K562 (cell line): ENCODE measurements around the gene CHORDC1. TPM values are rescaled to one million over a fixed set of nuclear protein-coding genes. Genes with fewer than 3 reads are reported as not detected.

Experiments
- ATAC-seq: fragments of 200-7000 bp; cut with Tn5 transposase; 3 replicates; pipeline ENCODE4 v1.9.1; 2020; ENCODE audit warnings: moderate library complexity
- BruUV-seq: library from RNA; stranded (reverse); fragments of 400-500 nt; replicated peaks from 2 replicates; lab custom pipeline; 2021; lab: Mats Ljungman, UMichigan
- CTCF ChIA-PET: fragments of 300-600 bp; formaldehyde crosslinking; extraction: SDS; loops from one replicate; lab custom pipeline; 2021; ENCODE audit warnings: low intra/inter-chr PET ratio; lab: Yijun Ruan, JAX
- POLR2A ChIA-PET: fragments of 300-600, 350-650 bp; sonication (Branson Sonifier 250); formaldehyde crosslinking; extraction: SDS; loops from one replicate; lab custom pipeline; 2021; ENCODE audit warnings: antibody characterized with exemption, inconsistent platforms; lab: Yijun Ruan, JAX
- DNase-seq, 4 experiments: peaks; one replicate each; pipeline versions ENCODE4 v3.0.0 to v3.0.0-alpha.2; 2011 to 2018; ENCODE audit warnings: low spot score in 3 of 4, mixed read lengths in 3 of 4; ENCODE audit errors: extremely low read depth in 1 of 4
- FAIRE-seq: peaks from 2 replicates; lab custom pipeline; 2011; peaks lifted over from hg19 to GRCh38; lab: Jason Lieb, UNC
- H2AFZ ChIP-seq: 2 replicates; pipeline ENCODE4 v1.6.0; 2011; ENCODE audit warnings: low read depth, low read length, control low read depth, inconsistent platforms
- H3K27ac ChIP-seq: fragments of 200-600 bp; 3 replicates; pipeline ENCODE4 v1.8.0; 2011; ENCODE audit warnings: low read depth, mild to moderate bottlenecking, control low read depth, inconsistent platforms, low read length, moderate library complexity, mixed read lengths; ENCODE audit errors: extremely low read depth
- H3K27me3 ChIP-seq, 2 experiments: fragments of 300-600 bp in 1 of 2; 2 replicates in 1 of 2; 3 replicates in 1 of 2; pipeline versions ENCODE4 v1.6.0 to v1.8.0; 2011; ENCODE audit warnings: inconsistent platforms in 2 of 2, low read length in 2 of 2, mild to moderate bottlenecking in 1 of 2, mixed read lengths in 1 of 2, moderate library complexity in 1 of 2; ENCODE audit not compliant: control insufficient read depth in 2 of 2, insufficient read depth in 2 of 2
- H3K36me3 ChIP-seq: fragments of 300-600 bp; 3 replicates; pipeline ENCODE4 v1.8.0; 2011; ENCODE audit warnings: mild to moderate bottlenecking, low read length, inconsistent platforms; ENCODE audit not compliant: control insufficient read depth, insufficient read depth
- H3K4me1 ChIP-seq, 2 experiments: fragments of 200-600 bp in 1 of 2; replicated peaks in 1 of 2; 2 replicates in 1 of 2; 3 replicates in 1 of 2; pipeline versions ENCODE4 v1.5.1 to v1.8.0; 2011; ENCODE audit warnings: inconsistent platforms in 2 of 2, low read length in 2 of 2, mild to moderate bottlenecking in 1 of 2, mixed read lengths in 1 of 2, moderate library complexity in 1 of 2; ENCODE audit not compliant: control insufficient read depth in 2 of 2, insufficient read depth in 2 of 2
- H3K4me2 ChIP-seq: 2 replicates; pipeline ENCODE4 v1.6.1; 2011; ENCODE audit warnings: low read length, control low read depth, inconsistent platforms, mixed read lengths; ENCODE audit not compliant: insufficient read depth
- H3K4me3 ChIP-seq: fragments of 200-600 bp; sonication (generic), shearing (Covaris generic); 2 replicates; pipeline ENCODE4 v1.5.1; 2016; ENCODE audit warnings: control low read depth, inconsistent platforms
- H3K79me2 ChIP-seq: fragments of 200-600 bp; 3 replicates; pipeline ENCODE4 v1.8.0; 2011; ENCODE audit warnings: low read length, inconsistent platforms; ENCODE audit not compliant: control insufficient read depth, insufficient read depth
- H3K9ac ChIP-seq, 2 experiments: 2 replicates each; pipeline versions ENCODE4 v1.6.0 to v1.6.1; 2011; ENCODE audit warnings: low read depth in 2 of 2, low read length in 2 of 2, control low read depth in 1 of 2, inconsistent platforms in 1 of 2, mild to moderate bottlenecking in 1 of 2, mixed read lengths in 1 of 2; ENCODE audit not compliant: insufficient read depth in 1 of 2
- H3K9me1 ChIP-seq: one replicate; pipeline ENCODE4 v1.6.0; 2011; ENCODE audit warnings: inconsistent platforms, mild to moderate bottlenecking, low read length, moderate library complexity; ENCODE audit not compliant: control insufficient read depth, insufficient read depth
- H3K9me3 ChIP-seq: replicated peaks from 2 replicates; pipeline ENCODE4 v1.5.1; 2011; ENCODE audit warnings: low read depth, low read length, inconsistent platforms; ENCODE audit not compliant: control insufficient read depth, insufficient read depth
- H4K20me1 ChIP-seq: replicated peaks from 2 replicates; pipeline ENCODE4 v1.6.1; 2011; ENCODE audit warnings: low read length, inconsistent platforms, mixed read lengths; ENCODE audit not compliant: control insufficient read depth, insufficient read depth
- ATF7 ChIP-seq: fragments of 450-650 bp; IDR thresholded peaks from 2 replicates; pipeline ENCODE4 v1.7.1; 2014; ENCODE audit warnings: mild to moderate bottlenecking, moderate library complexity
- BRD4 ChIP-seq: fragments of 200-600 bp; sonication (generic); IDR thresholded peaks from 2 replicates; pipeline ENCODE4 v1.6.1; 2017; ENCODE audit warnings: inconsistent platforms
- CEBPB ChIP-seq: fragments of 450-650 bp; IDR thresholded peaks from 2 replicates; pipeline ENCODE4 v1.6.1; 2016; ENCODE audit warnings: missing genetic modification characterization, missing compliant biosample characterization
- CREB5 ChIP-seq: fragments of 250-450 bp; sonication (Bioruptor Pico); IDR thresholded peaks from 2 replicates; pipeline ENCODE4 v1.5.0; 2020; ENCODE audit warnings: mild to moderate bottlenecking
- DACH1 ChIP-seq: fragments of 450-650 bp; IDR thresholded peaks from 2 replicates; pipeline ENCODE4 v1.6.1; 2018; ENCODE audit not compliant: partially characterized antibody
- GABPA ChIP-seq: fragments of 200-800 bp; sonication (Bioruptor generic); conservative IDR thresholded peaks from 2 replicates; pipeline ENCODE4 v1.6.1; 2016; ENCODE audit warnings: low read depth, missing genetic modification characterization, missing compliant biosample characterization
- MXI1 ChIP-seq: IDR thresholded peaks from 2 replicates; pipeline ENCODE4 v1.6.1; 2011; ENCODE audit warnings: low read depth, mild to moderate bottlenecking, improper control_type of control experiment, low read length
- NFRKB ChIP-seq: fragments of 450-650 bp; IDR thresholded peaks from 2 replicates; pipeline ENCODE4 v1.6.1; 2016; ENCODE audit warnings: low read depth
- NR2C2 ChIP-seq, 2 experiments: fragments of 200-800 bp in 1 of 2; sonication (Bioruptor generic) in 1 of 2; sonication (generic) in 1 of 2; formaldehyde crosslinking in 1 of 2; IDR thresholded peaks; 2 replicates each; pipeline versions ENCODE4 v1.6.1 to v1.8.0; 2016 to 2022; ENCODE audit warnings: mild to moderate bottlenecking in 1 of 2, missing compliant biosample characterization in 1 of 2, missing genetic modification characterization in 1 of 2, missing genetic modification reagents in 1 of 2
- PTRF ChIP-seq: fragments of 450-650 bp; IDR thresholded peaks from 2 replicates; pipeline ENCODE4 v1.6.1; 2016; ENCODE audit warnings: mild to moderate bottlenecking, missing genetic modification characterization, missing compliant biosample characterization
- SPI1 ChIP-seq: IDR thresholded peaks from 2 replicates; pipeline ENCODE4 v1.6.1; 2011; ENCODE audit warnings: low read depth, low read length, control low read depth, borderline replicate concordance
- SUPT5H ChIP-seq: fragments of 450-650 bp; IDR thresholded peaks from 2 replicates; pipeline ENCODE4 v1.6.1; 2016
- WGBS: fragments of 100-300 bp; shearing (Covaris generic); methylation state at CpG from one replicate; pipeline ENCODE4 v1.1.6; 2016; ENCODE audit warnings: low coverage, mixed read lengths; ENCODE audit not compliant: insufficient coverage; ENCODE audit errors: missing lambda C conversion rate; 5-methylcytosine and 5-hydroxymethylcytosine counted together
- in situ Hi-C: fragments of 300-500 bp; cut with MboI; formaldehyde crosslinking; loops from 4 replicates; pipeline ENCODE4 v1.15.0; 2018; ENCODE audit warnings: inconsistent platforms, mixed read lengths
- intact Hi-C: fragments of 100-400 bp; cut with micrococcal nuclease; formaldehyde crosslinking; loops from 2 replicates; pipeline ENCODE4 v1.14.2; 2022
- polyA plus RNA-seq, 8 experiments: library from polyadenylated mRNA; depleted of rRNA in 4 of 8; stranded (reverse) in 5 of 8; unstranded in 3 of 8; fragments of >200 nt; fragmentation: Nextera tagmentation in 2 of 8; fragmentation: Illumina TruSeq in 1 of 8; extraction: Ambion mirVana in 2 of 8; extraction: Trizol in 1 of 8; gene quantifications; 2 replicates each; pipeline versions ENCODE4 v1.2.1 to v1.2.3, GENCODE V29; 2011 to 2014; ENCODE audit warnings: inconsistent platforms in 1 of 8, missing spikeins in 1 of 8
- total RNA-seq, 7 experiments: library from RNA; depleted of rRNA in 6 of 7; stranded (reverse); fragments of >200 nt in 6 of 7; fragmentation: Illumina TruSeq in 2 of 7; extraction: Trizol in 2 of 7; gene quantifications; 2 replicates each; pipeline versions ENCODE4 v1.2.1 to v1.2.3, GENCODE V29; 2011 to 2021; ENCODE audit warnings: low replicate concordance in 1 of 7
- TF ChIP-seq, protein P1 (sequence below): fragments of 250-450 bp; sonication (Bioruptor Pico); IDR thresholded peaks from 2 replicates; pipeline ENCODE4 v1.4.0; 2020; ENCODE audit warnings: mild to moderate bottlenecking, moderate library complexity
- TF ChIP-seq, protein P2 (sequence below): fragments of 450-650 bp; formaldehyde crosslinking; IDR thresholded peaks from 2 replicates; pipeline ENCODE4 v1.4.0; 2022; ENCODE audit warnings: missing genetic modification characterization
- TF ChIP-seq, protein P3 (sequence below): fragments of 200-800 bp; sonication (Bioruptor generic); IDR thresholded peaks from 2 replicates; pipeline ENCODE4 v1.6.1; 2017; ENCODE audit warnings: missing genetic modification characterization, missing compliant biosample characterization

CHORDC1 gene
- total and polyA plus RNA-seq, 9 of the 15 experiments (the other 6 are each of a cell fraction or from before 2014, with no cell fraction given): 68.7 to 148 (median 112) TPM

DNA sequence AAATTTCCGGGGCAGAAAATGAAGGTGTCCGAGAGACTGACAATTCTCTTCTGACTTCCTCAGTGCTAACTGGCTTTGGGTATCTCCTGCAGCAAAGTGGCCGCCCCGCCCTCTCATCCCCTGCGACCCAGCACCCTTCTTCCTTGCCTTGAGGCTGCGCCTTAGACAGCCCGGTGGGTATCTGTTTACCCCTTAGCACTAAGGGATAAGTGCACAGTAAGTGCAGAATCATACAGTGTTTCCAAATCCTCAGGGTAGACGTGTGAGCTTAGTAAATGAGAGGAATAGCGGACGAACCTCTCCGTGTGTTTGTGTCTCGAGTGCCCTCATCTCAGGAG, 368 bp upstream of the CHORDC1 start:
- Histone ChIP-seq H4K20me1 (peaks cover 6% of the 10 kb centered on the region; the same call in 1 of the 2 replicates), H3K27me3 (no peaks in the 10 kb centered on the region), H3K36me3 (peaks cover 20% of the 10 kb centered on the region; the same call in 2 of the 3 replicates), H3K4me3 (peak overlapping the region; percentile 89), H3K27ac (peak overlapping the region; percentile 83), H3K9me1 (no peaks in the 10 kb centered on the region), H3K4me1 (peaks cover 5 to 9% of the 10 kb centered on the region in 2 experiments; a peak in 4 of 5 replicates), H3K9ac (peak overlapping the region; percentile 76 to 96), H3K4me2 (peak overlapping the region; percentile 97), H3K79me2 (peaks cover 71% of the 10 kb centered on the region), H2AFZ (peak overlapping the region; percentile 92), H3K9me3 (no peaks in the 10 kb centered on the region)
- peak; percentile 73 for ATAC-seq
- POLR2A ChIA-PET: interaction anchor here (1.6 to 1.7 kb wide), 3 partner anchors 9 to 13 kb away, joined by 4 to 6 read pairs (median 6); no protein-coding TSS in a partner anchor
- intact Hi-C loops (loop anchor here (2.0 kb wide), 1 partner anchor 18 kb away; no protein-coding TSS in a partner anchor), in situ Hi-C loops (no loop called here)
- TSS peak; percentile 79 for BruUV-seq
- CTCF ChIA-PET: no interaction called here
- WGBS: 2% methylated on average over 12 of the region's 12 CpGs
- FAIRE-seq: no peak
- DNase-seq: no peak
- TF ChIP-seq MXI1: no peak
- no peak for TF ChIP-seq CREB5 (CRISPR knock-in tag)
- TF ChIP-seq BRD4: peak; percentile 14; the same call in 1 of the 2 replicates
- TF ChIP-seq PTRF (tag): no peak
- TF ChIP-seq NFRKB: no peak
- 0 out of 2 replicates have a peak, but pooled peaks have one; percentile 30 for TF ChIP-seq SPI1
- TF ChIP-seq CEBPB (tag): no peak
- TF ChIP-seq DACH1: no peak
- TF ChIP-seq NR2C2 (CRISPR knock-in tag; IDR thresholded peaks at IDR 0.05): no peak
- 0 out of 2 replicates have a peak, but pooled peaks have one; percentile 28 for TF ChIP-seq NR2C2 (tag; IDR thresholded peaks at IDR 0.05)
- TF ChIP-seq, protein P1, sequence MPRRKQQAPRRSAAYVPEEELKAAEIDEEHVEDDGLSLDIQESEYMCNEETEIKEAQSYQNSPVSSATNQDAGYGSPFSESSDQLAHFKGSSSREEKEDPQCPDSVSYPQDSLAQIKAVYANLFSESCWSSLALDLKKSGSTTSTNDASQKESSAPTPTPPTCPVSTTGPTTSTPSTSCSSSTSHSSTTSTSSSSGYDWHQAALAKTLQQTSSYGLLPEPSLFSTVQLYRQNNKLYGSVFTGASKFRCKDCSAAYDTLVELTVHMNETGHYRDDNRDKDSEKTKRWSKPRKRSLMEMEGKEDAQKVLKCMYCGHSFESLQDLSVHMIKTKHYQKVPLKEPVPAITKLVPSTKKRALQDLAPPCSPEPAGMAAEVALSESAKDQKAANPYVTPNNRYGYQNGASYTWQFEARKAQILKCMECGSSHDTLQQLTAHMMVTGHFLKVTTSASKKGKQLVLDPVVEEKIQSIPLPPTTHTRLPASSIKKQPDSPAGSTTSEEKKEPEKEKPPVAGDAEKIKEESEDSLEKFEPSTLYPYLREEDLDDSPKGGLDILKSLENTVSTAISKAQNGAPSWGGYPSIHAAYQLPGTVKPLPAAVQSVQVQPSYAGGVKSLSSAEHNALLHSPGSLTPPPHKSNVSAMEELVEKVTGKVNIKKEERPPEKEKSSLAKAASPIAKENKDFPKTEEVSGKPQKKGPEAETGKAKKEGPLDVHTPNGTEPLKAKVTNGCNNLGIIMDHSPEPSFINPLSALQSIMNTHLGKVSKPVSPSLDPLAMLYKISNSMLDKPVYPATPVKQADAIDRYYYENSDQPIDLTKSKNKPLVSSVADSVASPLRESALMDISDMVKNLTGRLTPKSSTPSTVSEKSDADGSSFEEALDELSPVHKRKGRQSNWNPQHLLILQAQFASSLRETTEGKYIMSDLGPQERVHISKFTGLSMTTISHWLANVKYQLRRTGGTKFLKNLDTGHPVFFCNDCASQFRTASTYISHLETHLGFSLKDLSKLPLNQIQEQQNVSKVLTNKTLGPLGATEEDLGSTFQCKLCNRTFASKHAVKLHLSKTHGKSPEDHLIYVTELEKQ (CRISPR knock-in tag): no peak
- TF ChIP-seq, protein P2, sequence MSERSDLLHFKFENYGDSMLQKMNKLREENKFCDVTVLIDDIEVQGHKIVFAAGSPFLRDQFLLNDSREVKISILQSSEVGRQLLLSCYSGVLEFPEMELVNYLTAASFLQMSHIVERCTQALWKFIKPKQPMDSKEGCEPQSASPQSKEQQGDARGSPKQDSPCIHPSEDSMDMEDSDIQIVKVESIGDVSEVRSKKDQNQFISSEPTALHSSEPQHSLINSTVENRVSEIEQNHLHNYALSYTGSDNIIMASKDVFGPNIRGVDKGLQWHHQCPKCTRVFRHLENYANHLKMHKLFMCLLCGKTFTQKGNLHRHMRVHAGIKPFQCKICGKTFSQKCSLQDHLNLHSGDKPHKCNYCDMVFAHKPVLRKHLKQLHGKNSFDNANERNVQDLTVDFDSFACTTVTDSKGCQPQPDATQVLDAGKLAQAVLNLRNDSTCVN: no peak
- TF ChIP-seq ATF7: 0 out of 2 replicates have a peak, but pooled peaks have one; percentile 7
- TF ChIP-seq GABPA: peak; percentile 22; the same call in 1 of the 2 replicates
- TF ChIP-seq, protein P3, sequence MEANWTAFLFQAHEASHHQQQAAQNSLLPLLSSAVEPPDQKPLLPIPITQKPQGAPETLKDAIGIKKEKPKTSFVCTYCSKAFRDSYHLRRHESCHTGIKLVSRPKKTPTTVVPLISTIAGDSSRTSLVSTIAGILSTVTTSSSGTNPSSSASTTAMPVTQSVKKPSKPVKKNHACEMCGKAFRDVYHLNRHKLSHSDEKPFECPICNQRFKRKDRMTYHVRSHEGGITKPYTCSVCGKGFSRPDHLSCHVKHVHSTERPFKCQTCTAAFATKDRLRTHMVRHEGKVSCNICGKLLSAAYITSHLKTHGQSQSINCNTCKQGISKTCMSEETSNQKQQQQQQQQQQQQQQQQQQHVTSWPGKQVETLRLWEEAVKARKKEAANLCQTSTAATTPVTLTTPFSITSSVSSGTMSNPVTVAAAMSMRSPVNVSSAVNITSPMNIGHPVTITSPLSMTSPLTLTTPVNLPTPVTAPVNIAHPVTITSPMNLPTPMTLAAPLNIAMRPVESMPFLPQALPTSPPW: peak; percentile 30; the same call in 1 of the 2 replicates
- no peak for TF ChIP-seq SUPT5H
